Stimulated activated CD8-positive, alpha-beta memory T cell treated with anti-CD3 and anti-CD28 coated beads, Interleukin-7, amount 100 ng/mL, for 48 hours (primary cell): ENCODE results near the gene STAT1.

Experiments used
- DNase-seq, 2 donors: peaks; one replicate each; pipeline ENCODE4 v3.0.0-alpha.2; 2020; ENCODE audit warnings: low read depth in 1 of 2; ENCODE audit errors: extremely low read depth in 1 of 2

Gene STAT1

GRCh38 chr2:190927301-190927700 is 86.7 kb downstream of the STAT1 start:
- no peak for DNase-seq

GRCh38 chr2:190922376-190922775 is 91.6 kb downstream of the STAT1 start:
- DNase-seq: no peak

GRCh38 chr2:190920085-190920484 is 93.9 kb downstream of the STAT1 start:
- DNase-seq: no peak
